ENCODE measurements around the gene FRMD8. TPM values are rescaled to one million over a fixed set of nuclear protein-coding genes. Genes with fewer than 3 reads are reported as not detected.

The FRMD8 gene
- total and polyA plus RNA-seq, 9 of the 15 experiments (the other 6 are each of a cell fraction or from before 2014, with no cell fraction given), result 4.5 to 54.5 (median 15.8) TPM

DNA sequence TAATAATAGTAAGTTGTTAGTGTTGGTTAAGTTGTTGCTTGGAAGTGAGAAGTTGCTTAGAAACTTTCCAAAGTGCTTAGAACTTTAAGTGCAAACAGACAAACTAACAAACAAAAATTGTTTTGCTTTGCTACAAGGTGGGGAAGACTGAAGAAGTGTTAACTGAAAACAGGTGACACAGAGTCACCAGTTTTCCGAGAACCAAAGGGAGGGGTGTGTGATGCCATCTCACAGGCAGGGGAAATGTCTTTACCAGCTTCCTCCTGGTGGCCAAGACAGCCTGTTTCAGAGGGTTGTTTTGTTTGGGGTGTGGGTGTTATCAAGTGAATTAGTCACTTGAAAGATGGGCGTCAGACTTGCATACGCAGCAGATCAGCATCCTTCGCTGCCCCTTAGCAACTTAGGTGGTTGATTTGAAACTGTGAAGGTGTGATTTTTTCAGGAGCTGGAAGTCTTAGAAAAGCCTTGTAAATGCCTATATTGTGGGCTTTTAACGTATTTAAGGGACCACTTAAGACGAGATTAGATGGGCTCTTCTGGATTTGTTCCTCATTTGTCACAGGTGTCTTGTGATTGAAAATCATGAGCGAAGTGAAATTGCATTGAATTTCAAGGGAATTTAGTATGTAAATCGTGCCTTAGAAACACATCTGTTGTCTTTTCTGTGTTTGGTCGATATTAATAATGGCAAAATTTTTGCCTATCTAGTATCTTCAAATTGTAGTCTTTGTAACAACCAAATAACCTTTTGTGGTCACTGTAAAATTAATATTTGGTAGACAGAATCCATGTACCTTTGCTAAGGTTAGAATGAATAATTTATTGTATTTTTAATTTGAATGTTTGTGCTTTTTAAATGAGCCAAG is 38.9 kb downstream of the FRMD8 start (continued):
- TF ChIP-seq, protein P1, sequence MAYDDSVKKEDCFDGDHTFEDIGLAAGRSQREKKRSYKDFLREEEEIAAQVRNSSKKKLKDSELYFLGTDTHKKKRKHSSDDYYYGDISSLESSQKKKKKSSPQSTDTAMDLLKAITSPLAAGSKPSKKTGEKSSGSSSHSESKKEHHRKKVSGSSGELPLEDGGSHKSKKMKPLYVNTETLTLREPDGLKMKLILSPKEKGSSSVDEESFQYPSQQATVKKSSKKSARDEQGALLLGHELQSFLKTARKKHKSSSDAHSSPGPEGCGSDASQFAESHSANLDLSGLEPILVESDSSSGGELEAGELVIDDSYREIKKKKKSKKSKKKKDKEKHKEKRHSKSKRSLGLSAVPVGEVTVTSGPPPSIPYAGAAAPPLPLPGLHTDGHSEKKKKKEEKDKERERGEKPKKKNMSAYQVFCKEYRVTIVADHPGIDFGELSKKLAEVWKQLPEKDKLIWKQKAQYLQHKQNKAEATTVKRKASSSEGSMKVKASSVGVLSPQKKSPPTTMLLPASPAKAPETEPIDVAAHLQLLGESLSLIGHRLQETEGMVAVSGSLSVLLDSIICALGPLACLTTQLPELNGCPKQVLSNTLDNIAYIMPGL (CRISPR knock-in tag; IDR thresholded peaks at IDR 0.05), result no peak
- TF ChIP-seq HDAC6 (IDR thresholded peaks at IDR 0.05; ENCODE audit: low read depth, low read length) (no peak), SRF (CRISPR knock-in tag; IDR thresholded peaks at IDR 0.05) (peak in 1 of 2 experiments; percentile 46; a peak in 1 of 4 replicates), HNRNPL (IDR thresholded peaks at IDR 0.05; ENCODE audit: low read depth, low read length) (0 out of 2 replicates have a peak, but pooled peaks have one; percentile 12), TAF9B (IDR thresholded peaks at IDR 0.05; ENCODE audit: partially characterized antibody) (no peak), ETV6 (IDR thresholded peaks at IDR 0.05; ENCODE audit: borderline replicate concordance in 1 of 2, low read depth in 2 of 2, low read length in 1 of 2) (peak in 1 of 2 experiments; percentile 11; a peak in 1 of 4 replicates), ETV6 (CRISPR knock-in tag; IDR thresholded peaks at IDR 0.05; ENCODE audit: borderline replicate concordance) (no peak), CEBPZ (IDR thresholded peaks at IDR 0.05; ENCODE audit: borderline replicate concordance, low read depth, low read length) (no peak), PHTF2 (CRISPR knock-in tag; IDR thresholded peaks at IDR 0.05) (no peak), SREBF1 (IDR thresholded peaks at IDR 0.05; ENCODE audit: borderline replicate concordance, low read depth, low read length) (no peak), U2AF2 (optimal IDR thresholded peaks at IDR 0.05; ENCODE audit: low read depth, low read length) (no peak), ZNF143 (CRISPR knock-in tag; IDR thresholded peaks at IDR 0.05) (no peak), STAT5B (CRISPR knock-in tag; IDR thresholded peaks at IDR 0.05) (no peak)
- TF ChIP-seq, protein P2, sequence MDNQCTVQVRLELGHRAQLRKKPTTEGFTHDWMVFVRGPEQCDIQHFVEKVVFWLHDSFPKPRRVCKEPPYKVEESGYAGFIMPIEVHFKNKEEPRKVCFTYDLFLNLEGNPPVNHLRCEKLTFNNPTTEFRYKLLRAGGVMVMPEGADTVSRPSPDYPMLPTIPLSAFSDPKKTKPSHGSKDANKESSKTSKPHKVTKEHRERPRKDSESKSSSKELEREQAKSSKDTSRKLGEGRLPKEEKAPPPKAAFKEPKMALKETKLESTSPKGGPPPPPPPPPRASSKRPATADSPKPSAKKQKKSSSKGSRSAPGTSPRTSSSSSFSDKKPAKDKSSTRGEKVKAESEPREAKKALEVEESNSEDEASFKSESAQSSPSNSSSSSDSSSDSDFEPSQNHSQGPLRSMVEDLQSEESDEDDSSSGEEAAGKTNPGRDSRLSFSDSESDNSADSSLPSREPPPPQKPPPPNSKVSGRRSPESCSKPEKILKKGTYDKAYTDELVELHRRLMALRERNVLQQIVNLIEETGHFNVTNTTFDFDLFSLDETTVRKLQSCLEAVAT (IDR thresholded peaks at IDR 0.05), result peak; percentile 95 to 99
- TF ChIP-seq, protein P3, sequence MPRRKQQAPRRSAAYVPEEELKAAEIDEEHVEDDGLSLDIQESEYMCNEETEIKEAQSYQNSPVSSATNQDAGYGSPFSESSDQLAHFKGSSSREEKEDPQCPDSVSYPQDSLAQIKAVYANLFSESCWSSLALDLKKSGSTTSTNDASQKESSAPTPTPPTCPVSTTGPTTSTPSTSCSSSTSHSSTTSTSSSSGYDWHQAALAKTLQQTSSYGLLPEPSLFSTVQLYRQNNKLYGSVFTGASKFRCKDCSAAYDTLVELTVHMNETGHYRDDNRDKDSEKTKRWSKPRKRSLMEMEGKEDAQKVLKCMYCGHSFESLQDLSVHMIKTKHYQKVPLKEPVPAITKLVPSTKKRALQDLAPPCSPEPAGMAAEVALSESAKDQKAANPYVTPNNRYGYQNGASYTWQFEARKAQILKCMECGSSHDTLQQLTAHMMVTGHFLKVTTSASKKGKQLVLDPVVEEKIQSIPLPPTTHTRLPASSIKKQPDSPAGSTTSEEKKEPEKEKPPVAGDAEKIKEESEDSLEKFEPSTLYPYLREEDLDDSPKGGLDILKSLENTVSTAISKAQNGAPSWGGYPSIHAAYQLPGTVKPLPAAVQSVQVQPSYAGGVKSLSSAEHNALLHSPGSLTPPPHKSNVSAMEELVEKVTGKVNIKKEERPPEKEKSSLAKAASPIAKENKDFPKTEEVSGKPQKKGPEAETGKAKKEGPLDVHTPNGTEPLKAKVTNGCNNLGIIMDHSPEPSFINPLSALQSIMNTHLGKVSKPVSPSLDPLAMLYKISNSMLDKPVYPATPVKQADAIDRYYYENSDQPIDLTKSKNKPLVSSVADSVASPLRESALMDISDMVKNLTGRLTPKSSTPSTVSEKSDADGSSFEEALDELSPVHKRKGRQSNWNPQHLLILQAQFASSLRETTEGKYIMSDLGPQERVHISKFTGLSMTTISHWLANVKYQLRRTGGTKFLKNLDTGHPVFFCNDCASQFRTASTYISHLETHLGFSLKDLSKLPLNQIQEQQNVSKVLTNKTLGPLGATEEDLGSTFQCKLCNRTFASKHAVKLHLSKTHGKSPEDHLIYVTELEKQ (CRISPR knock-in tag; IDR thresholded peaks at IDR 0.05), result no peak

Data from K562 (cell line).